HEK293 (cell line): ENCODE results near the gene PHLDB1.

Experiments used
- GLIS2 ChIP-seq: fragments of 450-650 bp; formaldehyde crosslinking; IDR thresholded peaks from 2 replicates; pipeline ENCODE4 v1.5.1; 2016; ENCODE audit warnings: missing biosample characterization, missing genetic modification characterization
- ZEB2 ChIP-seq: fragments of 450-650 bp; formaldehyde crosslinking; IDR thresholded peaks from 2 replicates; pipeline ENCODE4 v1.5.1; 2016; ENCODE audit warnings: missing biosample characterization, missing genetic modification characterization

DNA sequence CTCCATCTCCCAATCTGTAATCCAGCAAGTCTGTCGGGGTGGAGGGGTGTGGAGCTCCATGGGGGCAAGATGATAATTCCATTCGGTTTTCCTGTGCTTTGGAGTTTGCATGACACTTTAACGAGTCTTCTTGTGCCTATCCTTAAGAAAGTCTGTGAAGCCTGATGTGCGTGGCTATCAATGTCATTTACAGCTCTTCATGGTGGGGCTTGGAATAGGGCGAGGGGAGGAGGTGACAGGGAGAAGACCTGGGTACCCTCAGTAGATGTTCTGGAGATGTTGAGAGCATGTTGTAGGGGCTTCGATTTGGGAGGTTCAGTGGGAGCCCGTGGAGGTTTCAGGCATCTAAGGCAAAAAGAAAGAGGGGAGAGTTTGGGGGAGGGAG lies 579 bp upstream of the PHLDB1 start:
- TF ChIP-seq GLIS2 (tag by site-specific recombination) (no peak), ZEB2 (tag by site-specific recombination) (no peak)
